COLO829 (cell line): Measurements from ENCODE around the gene TBXAS1.

Experiments
- DNase-seq: peaks from one replicate; pipeline ENCODE4 v3.0.0; 2012; ENCODE audit warnings: low spot score

Gene TBXAS1

DNA sequence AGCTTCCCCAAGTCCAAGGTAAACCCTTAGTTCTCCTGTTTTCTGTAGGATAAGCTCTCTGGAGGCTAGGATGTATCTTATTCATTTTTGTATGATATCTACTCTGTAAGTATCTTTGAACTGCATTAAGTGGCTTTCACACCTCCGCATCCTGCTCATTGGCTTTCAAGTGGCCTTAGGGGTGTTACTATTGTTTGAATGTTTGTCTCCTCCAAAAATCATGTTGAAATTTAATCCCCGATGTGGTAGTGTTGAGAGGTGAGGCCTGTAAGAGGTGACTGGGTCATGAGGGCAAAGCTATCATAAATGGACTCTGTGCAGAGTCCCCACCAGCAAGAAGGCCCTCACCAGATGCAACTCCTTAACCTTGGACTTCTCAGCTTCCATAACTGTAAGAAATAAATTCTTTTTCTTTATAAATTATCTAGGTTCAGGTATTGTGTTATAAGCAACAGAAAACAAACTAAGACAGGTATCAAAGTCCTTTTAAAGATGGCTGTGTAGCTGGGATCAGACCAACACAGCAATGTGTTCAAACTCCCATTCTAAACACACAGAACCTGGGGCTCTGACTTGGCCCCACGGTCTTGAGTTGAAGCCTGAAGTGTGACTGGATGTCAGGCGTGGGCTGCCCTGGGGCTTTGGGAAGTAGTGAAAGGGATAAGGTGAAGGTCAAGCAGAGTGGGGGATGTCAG, 25.9 kb downstream of the TBXAS1 start:
- no peak for DNase-seq

DNA sequence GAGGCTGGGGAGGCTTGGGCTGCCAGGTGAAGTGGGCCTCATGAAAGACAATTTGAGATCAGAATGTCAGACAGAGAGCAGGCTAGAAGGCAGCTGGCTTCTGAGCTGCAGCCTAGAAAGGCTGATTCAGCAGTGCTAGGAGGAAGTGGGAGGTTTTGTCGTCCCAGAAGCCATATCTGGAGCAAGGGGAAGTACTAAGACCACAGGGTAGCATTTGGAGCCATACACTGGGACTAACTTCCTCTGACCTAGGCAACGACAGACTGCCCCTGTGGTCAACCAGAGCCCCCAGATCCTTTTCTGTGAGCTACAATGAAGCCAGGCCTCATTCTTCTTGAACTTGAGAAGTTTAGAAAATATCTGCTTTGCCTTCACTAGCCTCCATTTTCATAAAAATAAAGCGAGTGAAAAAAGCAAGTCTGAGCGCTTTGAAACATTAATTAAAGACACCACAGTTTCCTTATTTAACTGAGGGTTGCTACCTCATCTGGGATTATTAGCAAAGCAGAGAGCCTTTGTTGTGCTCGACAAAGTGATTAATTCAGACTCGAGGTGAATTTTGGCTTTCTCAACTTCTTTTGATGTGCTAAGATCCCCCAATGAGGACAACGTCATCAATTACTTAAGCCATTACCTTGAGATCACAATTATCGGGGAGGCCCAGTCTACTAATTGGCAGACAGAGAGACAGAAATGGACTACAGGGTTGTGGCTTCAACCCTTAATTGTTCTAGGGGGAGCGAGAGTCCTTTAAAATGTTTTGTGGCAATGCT, 26.6 kb downstream of the TBXAS1 start:
- DNase-seq = no peak

DNA sequence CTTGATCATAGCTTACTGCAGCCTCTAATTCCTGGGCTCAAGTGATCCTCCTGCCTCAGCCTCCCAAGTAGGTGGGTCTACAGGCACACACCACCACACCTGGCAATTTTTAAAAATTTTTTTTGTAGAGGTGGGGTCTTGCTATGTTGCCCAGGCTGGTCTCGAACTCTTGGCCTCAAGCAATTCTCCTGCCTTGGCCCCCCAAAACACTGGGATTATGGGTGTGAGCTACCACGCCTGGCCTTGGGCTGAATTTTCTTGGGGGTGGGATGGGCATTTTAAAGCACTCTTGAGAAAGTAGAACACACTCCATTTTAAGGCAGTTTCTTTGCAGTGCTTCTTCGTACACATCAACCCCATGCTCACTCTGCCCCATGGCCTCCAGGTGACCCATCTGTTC, 28.7 kb downstream of the TBXAS1 start:
- DNase-seq = no peak

DNA sequence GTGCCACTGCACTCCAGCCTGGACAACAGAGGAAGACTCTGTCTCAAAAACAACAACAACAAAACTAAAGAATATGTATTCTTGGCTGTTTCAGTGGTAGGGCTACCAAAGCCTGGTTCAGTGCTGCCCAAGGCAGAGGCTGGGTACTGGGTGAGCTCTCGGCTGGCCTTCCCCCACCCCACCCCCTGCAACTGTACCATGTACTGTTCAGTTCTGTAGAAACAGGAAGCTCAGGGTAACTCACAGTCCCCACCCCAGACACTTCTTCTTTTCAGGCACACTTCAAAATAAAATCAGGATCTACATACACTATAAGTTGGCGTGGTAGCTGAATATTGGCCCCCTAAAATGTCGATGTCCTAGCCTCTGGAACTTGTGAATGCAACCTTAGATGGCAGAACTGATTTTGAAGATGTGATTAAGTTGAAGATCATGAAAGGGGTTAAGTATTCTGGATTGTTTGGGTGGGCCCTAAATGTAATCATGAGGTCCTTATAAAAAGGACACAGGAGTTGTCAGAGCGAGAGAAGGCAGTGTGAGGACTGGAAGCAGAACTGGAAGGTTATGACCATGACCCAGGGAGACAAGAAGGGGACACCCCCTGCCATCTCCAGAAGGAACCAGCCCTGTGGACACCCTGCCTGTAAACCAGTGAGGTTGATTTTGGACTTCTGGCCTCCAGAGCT, 31.2 kb downstream of the TBXAS1 start:
- no peak for DNase-seq

DNA sequence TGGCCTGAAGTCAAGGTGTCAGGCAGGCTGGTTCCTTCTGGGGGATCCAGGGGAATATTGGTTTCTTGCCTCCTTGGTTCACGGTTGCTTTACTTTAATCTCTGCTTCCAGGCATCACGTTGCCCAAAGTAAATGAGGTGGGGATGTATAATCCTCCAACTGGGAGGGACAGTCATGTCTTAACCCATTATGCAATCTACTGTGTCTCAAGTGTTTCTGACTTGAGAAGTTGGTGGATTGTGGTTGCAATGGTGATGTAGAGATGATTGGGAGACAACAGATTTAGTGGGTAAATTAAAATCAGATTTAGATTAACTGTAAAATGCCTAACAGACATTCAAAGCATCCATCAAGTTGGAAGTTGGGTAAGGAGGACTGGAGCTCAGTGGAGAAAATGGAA, 32.7 kb downstream of the TBXAS1 start:
- no peak for DNase-seq

DNA sequence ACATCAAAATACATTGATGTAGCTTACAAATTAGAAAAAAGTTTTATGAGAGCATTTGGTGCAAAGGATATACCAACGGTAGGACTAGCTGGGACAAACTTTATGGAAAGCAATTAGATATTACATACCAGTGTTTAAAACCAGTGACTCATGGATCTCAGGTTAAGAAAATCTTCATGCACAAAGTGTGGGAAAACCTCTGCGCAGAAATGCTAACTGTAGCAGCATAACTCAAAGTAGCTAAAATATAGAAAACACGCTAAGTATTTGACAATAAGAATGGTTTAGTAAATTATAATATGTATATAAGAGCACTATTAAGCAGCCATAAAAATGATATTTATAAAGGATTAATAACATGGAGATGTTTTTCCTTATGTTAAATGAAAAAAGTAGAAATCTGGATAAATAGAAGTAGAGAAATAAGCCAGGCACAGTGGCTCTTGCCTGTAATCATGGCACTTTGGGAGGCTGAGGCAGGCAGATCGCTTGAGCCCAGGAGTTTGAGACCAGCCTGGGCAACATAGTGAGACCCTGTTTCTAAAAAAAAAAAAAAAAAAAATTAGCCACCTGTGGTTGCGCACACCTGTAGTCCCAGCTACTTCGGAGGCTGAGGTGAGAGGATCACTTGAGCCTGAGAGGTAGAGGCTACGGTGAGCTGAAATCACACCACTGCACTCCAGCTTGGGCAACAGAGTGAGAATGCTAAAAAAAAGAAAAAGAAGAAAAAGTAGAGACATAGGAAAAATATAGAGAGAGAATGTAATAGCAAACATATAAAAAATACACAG, 37.2 kb downstream of the TBXAS1 start:
- no peak for DNase-seq

DNA sequence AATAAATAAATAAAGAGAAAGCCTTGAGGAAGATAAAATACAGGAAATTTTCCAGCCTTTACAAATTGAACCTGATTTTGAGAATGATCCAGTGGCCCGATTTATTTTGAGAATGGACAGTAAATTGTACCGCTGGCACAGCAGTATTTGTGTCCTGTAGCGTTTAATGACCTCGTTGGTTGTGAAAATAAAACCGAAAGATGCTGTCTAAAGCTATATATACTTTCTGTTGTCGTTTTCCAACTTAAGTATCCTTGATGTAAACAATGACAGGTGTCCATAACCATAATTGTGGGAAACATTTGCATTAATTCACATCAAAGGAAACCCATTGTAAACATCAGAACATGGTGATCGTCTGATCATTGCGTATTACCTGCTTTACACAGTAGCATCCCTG, 38.8 kb downstream of the TBXAS1 start:
- no peak for DNase-seq

DNA sequence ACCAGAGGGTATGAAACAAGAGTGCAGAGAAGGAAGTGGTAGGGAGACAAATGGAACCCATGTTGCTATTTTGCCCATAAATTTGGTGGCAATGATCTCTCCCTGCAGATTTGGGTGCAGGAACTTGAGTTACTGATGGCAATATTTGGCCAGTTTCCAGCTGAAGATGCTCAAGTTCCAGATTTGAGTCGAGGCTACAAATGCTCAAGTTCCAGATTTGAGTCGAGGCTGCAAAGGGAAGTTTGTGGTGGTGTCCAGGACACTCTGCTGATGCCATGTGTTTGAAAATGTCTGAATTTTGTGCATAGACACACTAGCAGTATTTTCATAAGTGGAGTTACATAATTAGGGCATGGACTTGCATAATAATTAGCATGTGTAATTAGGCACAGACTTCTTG, 40.8 kb downstream of the TBXAS1 start:
- DNase-seq = no peak

DNA sequence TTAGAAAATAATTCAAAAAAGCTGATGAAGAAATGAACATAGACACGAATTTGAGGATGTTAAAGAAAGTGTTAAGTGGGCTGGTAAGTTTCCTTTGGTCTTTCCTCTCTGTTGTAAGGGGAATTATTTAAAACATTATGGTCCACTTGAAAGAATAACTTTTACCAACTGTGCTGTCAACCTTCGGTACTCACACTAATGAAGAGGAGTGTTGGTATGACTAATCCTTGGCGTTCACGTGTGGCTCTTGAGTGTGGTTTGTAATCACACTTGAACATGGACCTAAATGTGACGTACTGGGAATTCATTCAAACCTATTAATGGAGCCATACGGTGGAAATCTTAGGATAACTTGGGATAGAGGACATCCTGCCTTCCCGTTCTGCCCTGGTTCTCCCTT, 41.3 kb downstream of the TBXAS1 start:
- DNase-seq = no peak

DNA sequence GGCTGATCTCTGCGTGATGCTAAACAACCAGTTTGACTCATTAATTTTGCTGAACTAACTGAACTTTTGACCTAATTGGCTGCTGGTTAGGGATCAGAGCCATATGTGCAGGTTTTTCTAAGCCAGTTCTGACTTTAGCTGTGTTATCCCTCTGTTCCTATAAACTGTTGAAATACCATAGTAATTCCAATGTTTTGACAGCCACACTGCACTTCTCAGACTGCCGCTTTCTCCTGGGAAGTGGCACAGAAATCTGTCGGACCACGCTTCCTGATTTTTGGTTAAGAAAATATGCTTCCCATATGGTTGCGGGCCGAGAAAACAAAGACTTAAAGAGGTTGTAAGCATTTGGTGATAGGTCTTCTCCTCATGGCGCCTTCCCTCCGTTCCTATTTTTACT, 42.3 kb downstream of the TBXAS1 start:
- no peak for DNase-seq

DNA sequence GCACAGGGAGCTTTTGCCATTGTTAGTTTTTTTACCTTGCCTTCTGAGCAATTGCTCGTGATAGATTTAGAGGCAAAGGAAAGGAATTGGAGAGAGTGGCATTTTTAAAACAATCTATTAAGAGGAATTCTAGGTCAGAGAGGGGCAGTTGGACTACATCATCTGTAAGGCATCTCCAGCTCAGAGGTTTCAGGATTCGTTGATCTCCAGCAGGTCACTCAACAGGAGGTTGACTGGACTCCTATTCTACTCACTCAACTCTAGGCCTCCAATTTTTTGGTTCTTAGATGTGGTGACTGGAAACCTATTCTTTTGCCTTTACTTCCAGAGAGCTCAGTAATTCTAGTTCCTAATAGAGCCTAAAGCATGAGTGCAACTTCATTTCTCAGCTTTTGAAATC, 42.8 kb downstream of the TBXAS1 start:
- no peak for DNase-seq

DNA sequence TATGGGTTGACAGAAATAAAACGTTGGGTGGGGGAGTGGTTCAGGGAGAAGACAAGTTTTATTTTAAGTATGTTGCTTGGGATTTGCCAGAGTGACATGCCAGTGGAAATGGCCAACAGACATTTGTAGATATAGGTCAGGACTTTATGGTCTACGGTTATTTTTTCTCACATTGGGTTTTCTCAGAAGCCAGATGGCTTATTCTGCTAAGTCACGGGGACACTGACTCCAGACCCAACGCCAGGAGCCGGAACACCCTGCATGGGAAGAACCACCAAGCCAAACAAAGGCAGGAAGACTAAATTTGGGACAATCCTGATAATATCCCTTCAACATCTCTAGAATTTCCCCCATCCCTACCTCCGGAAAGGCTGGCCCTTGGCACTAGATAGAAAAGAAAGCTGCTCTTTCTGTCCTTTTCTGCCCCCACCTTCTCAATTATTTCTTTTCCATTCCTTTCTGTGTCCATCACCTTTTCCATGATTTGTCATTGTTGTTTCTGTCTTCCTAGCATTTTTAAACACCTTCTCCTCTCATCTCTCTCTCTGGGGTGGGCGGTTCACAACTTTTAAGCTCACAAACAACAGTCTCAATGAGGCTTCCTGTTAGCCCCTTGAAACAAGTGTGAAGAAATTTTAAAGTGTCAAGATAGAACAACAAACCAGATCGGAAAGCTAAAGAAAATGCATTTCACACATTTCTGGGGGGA, 44.7 kb downstream of the TBXAS1 start:
- DNase-seq = no peak

DNA sequence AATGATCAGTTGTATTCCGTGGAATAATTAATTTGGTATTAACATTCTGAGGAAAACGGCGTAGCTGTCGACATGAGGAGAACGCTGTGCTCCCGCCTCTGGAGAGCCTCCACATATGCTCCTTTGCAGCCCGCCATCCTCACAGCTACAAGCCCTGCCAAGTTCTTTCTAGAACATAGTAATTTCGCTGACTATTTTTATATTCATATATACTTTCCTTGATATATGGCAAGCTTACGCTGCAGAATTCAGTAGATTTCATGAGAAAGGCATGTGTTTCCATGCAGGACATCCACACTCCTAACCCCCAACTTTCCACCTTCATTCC, 45.2 kb downstream of the TBXAS1 start:
- DNase-seq = no peak

DNA sequence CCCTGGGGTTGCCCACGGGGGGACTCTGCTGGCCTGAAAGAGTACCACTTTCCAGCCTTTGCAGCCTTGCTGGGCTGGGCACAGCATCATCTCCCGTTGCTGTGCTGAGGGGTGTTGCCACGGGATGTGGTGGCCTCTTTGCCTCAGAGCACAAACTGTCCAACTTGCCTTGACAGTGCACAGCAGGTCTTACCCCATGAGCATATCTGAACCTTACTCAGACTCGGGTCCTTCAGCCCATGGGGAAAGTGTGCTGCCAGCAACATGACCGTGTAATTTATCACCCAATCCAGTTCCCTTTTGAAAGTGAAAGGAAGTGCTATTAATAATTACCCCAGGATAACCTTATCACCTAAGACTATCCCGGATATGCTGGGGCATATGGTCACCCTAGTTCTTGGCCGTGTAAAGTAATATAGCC, 46.8 kb downstream of the TBXAS1 start:
- DNase-seq = no peak

DNA sequence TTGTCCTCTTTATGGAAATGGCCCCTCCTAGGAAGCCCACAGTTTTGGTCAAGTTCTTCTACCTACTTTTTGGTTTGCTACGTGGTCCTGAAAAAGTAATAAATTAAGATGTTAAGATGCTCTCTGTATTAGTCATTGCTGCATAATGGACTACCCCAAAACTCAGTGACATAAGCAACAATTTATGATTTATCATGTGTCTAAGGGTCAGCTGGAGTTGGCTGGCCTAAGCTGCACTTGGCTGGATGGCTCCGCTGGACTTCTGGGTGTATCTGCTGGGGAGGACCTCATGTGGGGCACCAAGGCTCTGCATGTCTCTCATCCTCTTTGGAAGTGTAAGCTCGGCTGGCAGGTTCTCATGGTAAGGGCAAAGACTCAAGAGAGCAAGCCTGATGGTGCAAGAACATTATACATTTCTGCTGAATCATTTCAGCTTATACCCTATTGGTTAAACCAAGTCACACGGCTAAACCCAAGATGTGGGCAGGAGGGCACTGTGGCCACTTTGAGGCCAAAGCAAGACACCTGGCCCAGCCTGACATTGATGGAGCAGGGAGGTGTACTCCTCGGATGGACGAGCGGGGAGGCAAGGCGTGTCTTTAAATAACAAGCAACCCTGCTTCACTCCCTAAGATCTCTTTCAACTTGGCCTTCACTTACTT, 47.7 kb downstream of the TBXAS1 start:
- no peak for DNase-seq

DNA sequence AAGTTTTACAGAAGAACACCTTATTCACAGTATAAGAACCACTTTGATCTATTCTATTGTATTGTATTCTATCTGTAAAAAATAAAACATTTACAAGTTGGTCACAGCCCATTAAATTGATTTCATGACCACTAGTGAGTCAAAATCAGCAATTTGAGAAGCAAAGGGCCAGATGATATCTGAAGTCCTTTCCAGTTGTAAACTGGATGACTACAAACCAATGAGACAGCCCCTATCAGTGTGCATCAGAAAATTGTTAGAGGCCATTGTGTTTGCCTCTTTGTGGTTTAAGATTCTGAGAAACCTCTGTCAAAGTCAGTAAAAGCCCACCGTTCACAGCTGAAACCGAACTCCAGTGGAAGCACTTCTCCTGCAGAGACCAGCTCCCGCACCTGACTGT, 54.8 kb downstream of the TBXAS1 start:
- DNase-seq = no peak

DNA sequence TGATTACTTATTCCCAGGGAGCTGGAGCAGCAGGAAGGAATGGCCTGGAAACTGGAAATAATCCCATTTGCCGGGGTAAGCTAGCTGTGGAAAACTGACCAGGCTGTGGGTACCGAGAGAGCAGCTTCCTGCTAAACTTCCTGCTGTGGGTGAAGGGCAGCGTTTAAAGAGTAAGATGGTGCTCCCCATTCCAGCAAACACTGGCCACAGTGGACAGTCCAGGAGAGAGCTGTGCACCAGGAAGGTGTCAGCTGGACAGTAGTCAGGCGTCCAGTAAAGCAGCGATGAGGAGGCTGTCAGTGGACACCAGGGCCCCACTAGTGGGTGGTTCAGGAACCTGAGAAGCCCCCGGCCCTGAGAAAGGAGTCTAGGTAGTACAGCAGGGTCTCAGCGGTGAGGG, 55.4 kb downstream of the TBXAS1 start:
- no peak for DNase-seq

DNA sequence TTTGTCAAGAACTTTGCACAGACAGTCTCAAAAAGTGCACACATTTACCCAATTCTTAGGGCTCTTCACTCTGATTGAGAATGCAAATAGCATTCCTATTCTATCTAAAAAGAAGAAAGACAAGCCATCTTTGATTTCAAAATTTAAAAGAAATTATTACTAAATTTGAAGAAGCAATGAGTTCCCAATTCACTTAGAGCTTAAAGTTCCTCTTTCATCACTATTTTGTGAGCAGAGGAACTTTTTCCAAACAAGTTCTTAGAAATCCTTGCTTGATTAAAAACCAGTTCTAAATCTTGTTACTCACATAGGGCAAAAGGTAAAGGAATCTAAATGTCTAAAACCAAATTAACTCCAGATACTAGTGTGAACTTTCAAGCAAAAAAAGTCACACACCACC, 56.4 kb downstream of the TBXAS1 start:
- no peak for DNase-seq

DNA sequence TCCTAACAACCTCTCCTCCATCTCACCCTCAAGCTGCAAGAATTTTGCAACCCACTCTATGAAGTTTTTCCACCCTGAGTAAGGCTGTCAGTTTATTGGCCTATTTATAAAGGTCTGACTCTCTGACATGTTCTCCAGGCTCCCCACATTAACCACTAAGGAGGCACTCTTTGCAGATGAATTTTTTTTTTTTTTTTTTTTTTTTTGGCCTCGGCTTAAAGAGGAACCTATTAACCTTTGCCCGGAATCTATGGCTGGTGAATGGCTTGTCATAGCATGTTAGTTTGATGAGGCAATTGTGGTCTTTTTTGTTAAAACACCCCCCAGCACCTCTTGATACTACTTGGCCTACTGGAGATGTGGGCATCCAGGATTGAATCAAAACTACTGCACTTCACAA, 57.1 kb downstream of the TBXAS1 start:
- DNase-seq = no peak

DNA sequence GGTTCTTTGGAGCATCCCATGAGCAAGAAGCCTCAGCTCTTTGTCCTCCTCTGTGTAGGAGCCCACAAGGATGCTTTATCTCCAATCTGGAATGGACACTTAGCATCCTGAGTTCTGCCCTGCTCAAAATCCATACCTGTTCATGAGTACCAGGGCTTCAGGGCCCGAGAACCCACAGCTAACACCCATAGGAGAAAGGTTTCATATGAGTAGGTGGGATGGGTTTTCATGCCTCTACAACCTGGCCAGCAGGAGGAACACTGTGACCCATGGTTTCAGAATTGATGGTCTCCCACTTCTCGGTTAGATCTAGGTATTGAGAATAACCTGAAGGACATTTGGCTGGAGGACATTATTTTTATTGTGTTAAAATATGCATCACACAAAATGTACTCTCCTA, 57.8 kb downstream of the TBXAS1 start:
- DNase-seq = no peak

DNA sequence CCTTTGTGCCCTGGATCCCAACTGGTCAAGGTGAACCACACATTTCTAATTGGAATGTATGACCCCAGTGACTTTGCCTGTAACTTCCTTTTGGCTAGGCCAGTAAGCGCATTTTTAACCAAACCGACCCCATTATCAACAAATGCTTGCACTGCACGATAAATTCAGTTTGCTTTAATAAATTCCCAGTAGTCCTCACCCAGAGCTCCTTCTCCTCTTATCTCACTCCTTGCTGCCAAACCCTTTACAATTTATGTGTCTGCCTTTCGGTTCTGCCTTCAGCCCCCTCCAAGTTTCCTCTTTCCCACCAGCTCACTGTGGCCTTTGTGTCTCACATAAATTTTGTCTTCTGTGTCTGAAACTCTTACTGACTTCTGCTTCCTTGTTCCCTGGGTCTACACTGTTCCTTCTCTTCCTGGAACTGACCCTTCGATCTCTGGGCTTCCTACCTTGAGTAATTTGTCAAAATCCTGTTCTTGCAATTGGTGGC, 59.0 kb downstream of the TBXAS1 start:
- no peak for DNase-seq
